Hematopoietic multipotent progenitor cell treated with erythropoietin and hydrocortisone succinate and interleukin-3 and kit ligand, for 15 days (in vitro differentiated cells): ENCODE results near the gene SARS2.
"Not testable (repeated sequence)": the region's sequence is repeated elsewhere in the genome, so short reads cannot be mapped to it uniquely, and the experiment has no call there.

Experiments
- DNase-seq: peaks from one replicate; pipeline ENCODE4 v3.0.0-alpha.2; 2015; ENCODE audit warnings: low spot score

The SARS2 gene

GRCh38 chr19:38929929-38930775, at the start of gene SARS2:
SARS2 (minus strand) TSS chr19:38930763; CDS start chr19:38930736, 27 bp downstream.
- DNase-seq: peak; percentile 93

GRCh38 chr19:38979812-38980211, 49.2 kb upstream of the SARS2 start:
- DNase-seq: no peak

GRCh38 chr19:38978326-38978689, 47.7 kb upstream of the SARS2 start:
- no peak for DNase-seq

GRCh38 chr19:38977445-38978325, 47.1 kb upstream of the SARS2 start:
- no peak for DNase-seq

GRCh38 chr19:38975861-38976271, 45.3 kb upstream of the SARS2 start:
- no peak for DNase-seq

- no peak for DNase-seq
Measured at GRCh38 chr19:38975214-38975860, 44.8 kb upstream of the SARS2 start, which contains the start of gene FBXO17. FBXO17 (minus strand) TSS chr19:38975742; CDS start chr19:38950319, 25,423 bp downstream.

GRCh38 chr19:38974624-38975213, 44.2 kb upstream of the SARS2 start:
- DNase-seq: no peak

GRCh38 chr19:38971672-38972071, 41.1 kb upstream of the SARS2 start:
- no peak for DNase-seq

GRCh38 chr19:38970664-38971532, 40.3 kb upstream of the SARS2 start:
- DNase-seq: no peak

- not testable (repeated sequence) for DNase-seq
Measured at GRCh38 chr19:38966149-38966548, 35.6 kb upstream of the SARS2 start.

GRCh38 chr19:38964738-38965137, 34.2 kb upstream of the SARS2 start:
- no peak for DNase-seq

- DNase-seq: no peak
Measured at GRCh38 chr19:38959618-38960017, 29.1 kb upstream of the SARS2 start.

- no peak for DNase-seq
Measured at GRCh38 chr19:38958301-38958700, 27.7 kb upstream of the SARS2 start.

- no peak for DNase-seq
Measured at GRCh38 chr19:38956264-38956663, 25.7 kb upstream of the SARS2 start.

GRCh38 chr19:38953677-38954076, 23.1 kb upstream of the SARS2 start:
- DNase-seq: no peak

- peak; percentile 19 for DNase-seq
Measured at GRCh38 chr19:38952395-38953165, 22.0 kb upstream of the SARS2 start.

GRCh38 chr19:38951187-38951586, 20.6 kb upstream of the SARS2 start:
- DNase-seq: no peak

- DNase-seq: peak; percentile 73
Measured at GRCh38 chr19:38949580-38950367, 19.2 kb upstream of the SARS2 start.
